ENCODE measurements around the gene C15orf40. TPM values are rescaled to one million over a fixed set of nuclear protein-coding genes. Genes with fewer than 3 reads are reported as not detected.

The C15orf40 gene
- total RNA-seq, 2 experiments from 2014 or later: 7.4 to 11.0 TPM

DNA sequence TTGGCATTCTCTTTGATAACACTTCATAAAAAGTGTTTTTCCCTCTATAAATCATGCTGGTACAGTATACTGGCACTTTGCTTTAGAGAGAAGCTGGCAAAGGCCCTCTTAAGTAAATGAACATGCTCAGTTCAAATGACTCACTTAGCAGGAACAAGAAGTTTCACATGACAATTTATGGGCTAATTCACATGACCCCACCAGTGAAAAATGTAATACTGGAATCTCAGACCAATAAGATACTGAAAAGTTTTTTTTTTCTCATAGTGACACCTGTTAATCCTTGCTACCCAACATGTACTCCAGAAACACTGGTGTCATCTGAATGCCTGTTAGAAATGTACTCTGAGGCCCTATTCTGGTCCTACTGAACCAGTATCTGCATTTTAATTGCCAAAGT is 41.7 kb upstream of the C15orf40 start:
- no peak for DNase-seq
- H3K4me1 Mint-ChIP-seq (ENCODE audit: low read depth): peaks cover 23% of the 10 kb centered on the region
- ATAC-seq (ENCODE audit: poor library complexity): no peak
- Histone ChIP-seq H3K4me1 (ENCODE audit: insufficient read depth, low read length) (peaks cover 11% of the 10 kb centered on the region), H3K36me3 (ENCODE audit: insufficient read depth, low read length) (peaks cover 58% of the 10 kb centered on the region), H3K27ac (ENCODE audit: low read depth in 1 of 2, low read length in 2 of 2) (no peak overlapping the region), H3K9me3 (ENCODE audit: control insufficient read depth in 1 of 2, insufficient read depth in 1 of 2, low read length in 2 of 2) (no peaks in the 10 kb centered on the region), H3K27me3 (ENCODE audit: control insufficient read depth in 1 of 2, insufficient read depth in 2 of 2, low read length in 2 of 2) (no peaks in the 10 kb centered on the region), H3K4me3 (ENCODE audit: low read length) (no peak overlapping the region)
- CTCF ChIA-PET: no interaction called here
- H3K9me3 Mint-ChIP-seq: no peaks in the 10 kb centered on the region
- intact Hi-C loops (cut with DNase I, micrococcal nuclease): no loop called here
- no peaks in the 10 kb centered on the region for H3K27me3 Mint-ChIP-seq
- H3K27ac Mint-ChIP-seq: no peak overlapping the region
- POLR2A ChIA-PET: no interaction called here
- no peak overlapping the region for H3K4me3 Mint-ChIP-seq
- TF ChIP-seq CTCF (IDR thresholded peaks at IDR 0.05): no peak
- peaks cover 81% of the 10 kb centered on the region for H3K36me3 Mint-ChIP-seq (ENCODE audit: low read depth)

DNA sequence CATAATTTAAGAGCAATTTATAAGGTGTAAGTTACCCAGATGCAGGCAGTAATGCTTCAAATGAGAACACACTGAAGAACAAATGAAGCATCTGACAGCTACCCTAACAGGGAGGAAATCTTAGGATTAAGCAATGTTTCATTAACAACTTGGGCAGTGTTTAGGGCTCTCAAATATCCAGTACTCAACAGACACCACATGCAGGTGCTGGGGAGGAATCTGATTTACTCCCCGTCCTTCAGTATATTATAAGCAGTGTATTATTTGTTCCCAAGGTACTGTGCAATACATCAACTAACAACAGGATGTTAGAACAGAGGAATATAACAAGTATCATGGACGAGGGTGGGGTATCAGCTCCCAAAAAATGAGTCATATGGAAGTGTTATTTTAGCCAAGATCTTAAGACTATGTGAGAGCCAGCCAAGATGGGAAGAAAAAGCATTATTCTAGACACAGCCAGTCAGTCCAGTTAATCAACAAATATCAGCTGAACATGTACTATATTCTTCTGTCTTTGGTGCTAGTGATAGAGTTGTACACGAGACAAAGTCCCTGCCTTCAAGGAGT is 35.2 kb upstream of the C15orf40 start:
- intact Hi-C loops (cut with DNase I, micrococcal nuclease): no loop called here
- Mint-ChIP-seq H3K4me3 (no peak overlapping the region), H3K9me3 (no peaks in the 10 kb centered on the region), H3K27me3 (no peaks in the 10 kb centered on the region), H3K36me3 (ENCODE audit: low read depth) (peaks cover 78% of the 10 kb centered on the region), H3K27ac (peak overlapping the region; percentile 6), H3K4me1 (ENCODE audit: low read depth) (peaks cover 20% of the 10 kb centered on the region)
- ChIA-PET CTCF (interaction anchor here (1.7 kb wide), 1 partner anchor 11 kb away, joined by 4 read pairs; no protein-coding TSS in a partner anchor), POLR2A (no interaction called here)
- Histone ChIP-seq H3K27me3 (ENCODE audit: control insufficient read depth in 1 of 2, insufficient read depth in 2 of 2, low read length in 2 of 2) (no peaks in the 10 kb centered on the region), H3K4me3 (ENCODE audit: low read length) (no peak overlapping the region), H3K27ac (ENCODE audit: low read depth in 1 of 2, low read length in 2 of 2) (no peak overlapping the region), H3K9me3 (ENCODE audit: control insufficient read depth in 1 of 2, insufficient read depth in 1 of 2, low read length in 2 of 2) (no peaks in the 10 kb centered on the region), H3K36me3 (ENCODE audit: insufficient read depth, low read length) (peaks cover 62% of the 10 kb centered on the region), H3K4me1 (ENCODE audit: insufficient read depth, low read length) (no peaks in the 10 kb centered on the region)
- TF ChIP-seq CTCF (IDR thresholded peaks at IDR 0.05): no peak
- DNase-seq (no peak), ATAC-seq (ENCODE audit: poor library complexity) (no peak)

GRCh38 chr15:83044156-83044555 is 32.7 kb upstream of the C15orf40 start:
- Histone ChIP-seq H3K9me3 (ENCODE audit: control insufficient read depth in 1 of 2, insufficient read depth in 1 of 2, low read length in 2 of 2) (no peaks in the 10 kb centered on the region), H3K36me3 (ENCODE audit: insufficient read depth, low read length) (peaks cover 75% of the 10 kb centered on the region), H3K4me3 (ENCODE audit: low read length) (no peak overlapping the region), H3K27ac (ENCODE audit: low read depth in 1 of 2, low read length in 2 of 2) (no peak overlapping the region), H3K4me1 (ENCODE audit: insufficient read depth, low read length) (no peaks in the 10 kb centered on the region), H3K27me3 (ENCODE audit: control insufficient read depth in 1 of 2, insufficient read depth in 2 of 2, low read length in 2 of 2) (no peaks in the 10 kb centered on the region)
- no peak overlapping the region for H3K4me3 Mint-ChIP-seq
- intact Hi-C loops (cut with DNase I, micrococcal nuclease): no loop called here
- H3K4me1 Mint-ChIP-seq (ENCODE audit: low read depth): peaks cover 22% of the 10 kb centered on the region
- TF ChIP-seq CTCF (IDR thresholded peaks at IDR 0.05): no peak
- H3K9me3 Mint-ChIP-seq: no peaks in the 10 kb centered on the region
- ChIA-PET POLR2A (no interaction called here), CTCF (no interaction called here)
- H3K27ac Mint-ChIP-seq: no peak overlapping the region
- DNase-seq (no peak), ATAC-seq (ENCODE audit: poor library complexity) (no peak)
- H3K27me3 Mint-ChIP-seq: no peaks in the 10 kb centered on the region
- peaks cover 88% of the 10 kb centered on the region for H3K36me3 Mint-ChIP-seq (ENCODE audit: low read depth)

All from CD4-positive, alpha-beta T cell (primary cell).